Mesendoderm (in vitro differentiated cells): ENCODE data around the gene NDUFC2.

Source experiments
- DNase-seq: peaks from one replicate; pipeline ENCODE4 v3.0.0; 2013
- H2AK5ac ChIP-seq: 2 replicates; pipeline ENCODE4 v1.6.1; 2013; ENCODE audit warnings: low read length, inconsistent platforms
- H2BK120ac ChIP-seq: 2 replicates; pipeline ENCODE4 v1.6.1; 2013; ENCODE audit warnings: low read depth, mild to moderate bottlenecking, low read length, moderate library complexity, mixed read lengths
- H2BK15ac ChIP-seq: replicated peaks from 2 replicates; pipeline ENCODE4 v1.6.1; 2013; ENCODE audit warnings: low read depth, mild to moderate bottlenecking, moderate library complexity
- H2BK5ac ChIP-seq: 2 replicates; pipeline ENCODE4 v1.6.1; 2013; ENCODE audit warnings: low read length, inconsistent platforms
- H3K18ac ChIP-seq: 2 replicates; pipeline ENCODE4 v1.6.1; 2013; ENCODE audit warnings: mild to moderate bottlenecking, low read length, mixed read lengths
- H3K23ac ChIP-seq: one replicate; pipeline ENCODE4 v1.6.1; 2013; ENCODE audit warnings: low read length
- H3K27ac ChIP-seq: 2 replicates; pipeline ENCODE4 v1.5.1; 2013; ENCODE audit warnings: low read depth, mild to moderate bottlenecking, inconsistent platforms, low read length, moderate library complexity
- H3K27me3 ChIP-seq: 2 replicates; pipeline ENCODE4 v1.6.1; 2013; ENCODE audit warnings: low read length, control low read depth, mild to moderate bottlenecking, inconsistent platforms; ENCODE audit not compliant: insufficient read depth, poor library complexity
- H3K36me3 ChIP-seq: 2 replicates; pipeline ENCODE4 v1.6.1; 2013; ENCODE audit warnings: low read length, inconsistent platforms; ENCODE audit not compliant: control insufficient read depth, insufficient read depth
- H3K4ac ChIP-seq: one replicate; pipeline ENCODE4 v1.6.1; 2013; ENCODE audit warnings: low read depth, mild to moderate bottlenecking, low read length, moderate library complexity
- H3K4me1 ChIP-seq: 2 replicates; pipeline ENCODE4 v1.6.1; 2013; ENCODE audit warnings: low read depth, low read length, inconsistent platforms; ENCODE audit not compliant: control insufficient read depth
- H3K4me2 ChIP-seq: 2 replicates; pipeline ENCODE4 v1.6.1; 2013; ENCODE audit warnings: low read length
- H3K4me3 ChIP-seq: 2 replicates; pipeline ENCODE4 v1.5.1; 2013; ENCODE audit warnings: mild to moderate bottlenecking, low read length
- H3K56ac ChIP-seq: one replicate; pipeline ENCODE4 v1.6.1; 2013; ENCODE audit warnings: low read length
- H3K79me1 ChIP-seq: 2 replicates; pipeline ENCODE4 v1.6.1; 2013; ENCODE audit warnings: low read length, inconsistent platforms
- H3K79me2 ChIP-seq: 2 replicates; pipeline ENCODE4 v1.6.1; 2013; ENCODE audit warnings: mild to moderate bottlenecking, low read length; ENCODE audit not compliant: control insufficient read depth, insufficient read depth
- H3K9ac ChIP-seq: 2 replicates; pipeline ENCODE4 v1.6.1; 2013; ENCODE audit warnings: low read length, inconsistent platforms
- H4K5ac ChIP-seq: one replicate; pipeline ENCODE4 v1.6.1; 2013; ENCODE audit warnings: low read length
- H4K8ac ChIP-seq: one replicate; pipeline ENCODE4 v1.6.1; 2013; ENCODE audit warnings: low read depth, mild to moderate bottlenecking, control low read depth, low read length, moderate library complexity
- WGBS: extraction: QIAGEN DNeasy Blood & Tissue Kit; methylation state at CpG from one replicate; pipeline ENCODE4 v1.1.7; 2013; ENCODE audit warnings: low lambda C conversion rate, missing lambda C conversion rate; ENCODE audit not compliant: insufficient coverage; ENCODE audit errors: extremely low coverage; 5-methylcytosine and 5-hydroxymethylcytosine counted together

NDUFC2 gene

DNA sequence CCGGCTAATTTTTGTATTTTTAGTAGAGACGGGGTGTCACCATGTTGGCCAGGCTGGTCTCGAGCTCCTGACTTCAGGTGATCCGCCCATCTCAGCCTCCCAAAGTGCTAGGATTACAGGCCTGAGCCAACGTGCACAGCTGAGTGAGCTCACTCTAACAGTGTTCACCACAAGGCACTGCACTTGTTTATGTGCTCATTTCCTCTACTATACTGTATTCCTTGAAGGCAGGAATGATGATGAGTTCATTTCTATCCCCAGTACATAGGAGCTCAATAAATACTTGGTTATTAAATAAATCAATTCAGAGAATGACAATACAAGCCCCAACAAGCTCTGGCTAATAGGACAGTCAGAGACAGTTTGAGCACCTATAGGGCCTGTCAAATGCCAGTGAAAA is 30.7 kb upstream of the NDUFC2 start:
- Histone ChIP-seq H3K79me2 (no peaks in the 10 kb centered on the region), H3K36me3 (no peaks in the 10 kb centered on the region)
- WGBS: no CpG with 5 or more reads among the region's 5 CpGs

GRCh38 chr11:78109081-78110015 is 29.7 kb upstream of the NDUFC2 start:
- no peak overlapping the region for H4K5ac ChIP-seq
- no peak overlapping the region for H3K9ac ChIP-seq
- no peak overlapping the region for H2AK5ac ChIP-seq
- H3K79me2 ChIP-seq: no peaks in the 10 kb centered on the region
- no peak overlapping the region for H2BK120ac ChIP-seq
- no peak overlapping the region for H3K18ac ChIP-seq
- H3K23ac ChIP-seq: no peak overlapping the region
- no CpG with 5 or more reads among the region's 3 CpGs for WGBS
- H3K56ac ChIP-seq: no peak overlapping the region
- H3K36me3 ChIP-seq: no peaks in the 10 kb centered on the region
- H3K4me2 ChIP-seq: no peak overlapping the region
- H3K4me1 ChIP-seq: no peaks in the 10 kb centered on the region
- H3K4ac ChIP-seq: no peak overlapping the region
- H3K27ac ChIP-seq: no peak overlapping the region
- DNase-seq: no peak
- no peaks in the 10 kb centered on the region for H3K79me1 ChIP-seq
- H4K8ac ChIP-seq: no peak overlapping the region
- H3K27me3 ChIP-seq: no peaks in the 10 kb centered on the region
- H2BK5ac ChIP-seq: no peak overlapping the region
- no peak overlapping the region for H3K4me3 ChIP-seq
- H2BK15ac ChIP-seq: no peak overlapping the region

More for the DNA sequence above, 30.7 kb upstream of the NDUFC2 start:
- no peaks in the 10 kb centered on the region for H3K79me1 ChIP-seq
- H3K4me3 ChIP-seq: no peak overlapping the region
- no peak overlapping the region for H2BK5ac ChIP-seq
- no peak overlapping the region for H3K27ac ChIP-seq
- H3K23ac ChIP-seq: no peak overlapping the region
- no peak overlapping the region for H2BK120ac ChIP-seq
- no peaks in the 10 kb centered on the region for H3K4me1 ChIP-seq
- H3K9ac ChIP-seq: no peak overlapping the region
- no peak overlapping the region for H2AK5ac ChIP-seq
- no peak overlapping the region for H2BK15ac ChIP-seq
- no peak for DNase-seq
- H3K56ac ChIP-seq: no peak overlapping the region
- no peak overlapping the region for H4K5ac ChIP-seq
- H3K18ac ChIP-seq: no peak overlapping the region
- no peak overlapping the region for H3K4ac ChIP-seq
- H4K8ac ChIP-seq: no peak overlapping the region
- no peaks in the 10 kb centered on the region for H3K27me3 ChIP-seq
- no peak overlapping the region for H3K4me2 ChIP-seq

- Histone ChIP-seq H3K4me3 (no peak overlapping the region), H3K56ac (no peak overlapping the region), H3K36me3 (peaks cover 1% of the 10 kb centered on the region), H3K4me1 (no peaks in the 10 kb centered on the region), H3K9ac (no peak overlapping the region), H3K18ac (no peak overlapping the region), H2BK15ac (no peak overlapping the region), H3K23ac (no peak overlapping the region), H4K5ac (no peak overlapping the region), H2BK5ac (no peak overlapping the region), H2AK5ac (no peak overlapping the region), H3K79me1 (no peaks in the 10 kb centered on the region), H3K4ac (no peak overlapping the region), H3K27ac (no peak overlapping the region), H3K79me2 (no peaks in the 10 kb centered on the region), H3K27me3 (no peaks in the 10 kb centered on the region), H3K4me2 (no peak overlapping the region), H4K8ac (no peak overlapping the region), H2BK120ac (no peak overlapping the region)
- DNase-seq: no peak
- WGBS: no CpG with 5 or more reads among the region's 2 CpGs
Observed at GRCh38 chr11:78100676-78101472, 21.2 kb upstream of the NDUFC2 start.

GRCh38 chr11:78100261-78100660 is 20.6 kb upstream of the NDUFC2 start:
- Histone ChIP-seq H2BK15ac (no peak overlapping the region), H2BK5ac (no peak overlapping the region), H3K4me3 (no peak overlapping the region), H3K27ac (no peak overlapping the region), H3K4me1 (no peaks in the 10 kb centered on the region), H3K4ac (no peak overlapping the region), H4K5ac (no peak overlapping the region), H3K23ac (no peak overlapping the region), H2BK120ac (no peak overlapping the region), H3K9ac (no peak overlapping the region), H3K18ac (no peak overlapping the region), H3K79me1 (no peaks in the 10 kb centered on the region), H3K56ac (no peak overlapping the region), H3K4me2 (no peak overlapping the region), H4K8ac (no peak overlapping the region), H3K79me2 (no peaks in the 10 kb centered on the region), H3K27me3 (no peaks in the 10 kb centered on the region), H2AK5ac (no peak overlapping the region), H3K36me3 (peaks cover 1% of the 10 kb centered on the region)
- no CpG with 5 or more reads among the region's 5 CpGs for WGBS
- no peak for DNase-seq

GRCh38 chr11:78099666-78100065 is 20.0 kb upstream of the NDUFC2 start:
- no peak overlapping the region for H2BK120ac ChIP-seq
- DNase-seq: no peak
- H3K27me3 ChIP-seq: no peaks in the 10 kb centered on the region
- H3K4ac ChIP-seq: no peak overlapping the region
- H3K9ac ChIP-seq: no peak overlapping the region
- H2AK5ac ChIP-seq: no peak overlapping the region
- no peaks in the 10 kb centered on the region for H3K79me2 ChIP-seq
- no peak overlapping the region for H3K4me3 ChIP-seq
- no peaks in the 10 kb centered on the region for H3K79me1 ChIP-seq
- WGBS: no CpG with 5 or more reads among the region's 4 CpGs
- no peak overlapping the region for H4K8ac ChIP-seq
- H2BK15ac ChIP-seq: no peak overlapping the region
- H3K18ac ChIP-seq: no peak overlapping the region
- no peak overlapping the region for H3K56ac ChIP-seq
- no peak overlapping the region for H3K23ac ChIP-seq
- no peaks in the 10 kb centered on the region for H3K4me1 ChIP-seq
- no peak overlapping the region for H3K27ac ChIP-seq
- H2BK5ac ChIP-seq: no peak overlapping the region
- peaks cover 1% of the 10 kb centered on the region for H3K36me3 ChIP-seq
- H4K5ac ChIP-seq: no peak overlapping the region
- H3K4me2 ChIP-seq: no peak overlapping the region
